GM12873 (cell line): ENCODE results near the gene ANKRD13C.

Experiments used
- CTCF ChIP-seq: IDR thresholded peaks from 2 replicates; pipeline ENCODE4 v1.5.1; 2012; ENCODE audit warnings: low read depth, mild to moderate bottlenecking, moderate library complexity, low read length, control low read depth; ENCODE audit not compliant: insufficient read depth; ENCODE audit errors: missing control alignments

ANKRD13C gene

DNA sequence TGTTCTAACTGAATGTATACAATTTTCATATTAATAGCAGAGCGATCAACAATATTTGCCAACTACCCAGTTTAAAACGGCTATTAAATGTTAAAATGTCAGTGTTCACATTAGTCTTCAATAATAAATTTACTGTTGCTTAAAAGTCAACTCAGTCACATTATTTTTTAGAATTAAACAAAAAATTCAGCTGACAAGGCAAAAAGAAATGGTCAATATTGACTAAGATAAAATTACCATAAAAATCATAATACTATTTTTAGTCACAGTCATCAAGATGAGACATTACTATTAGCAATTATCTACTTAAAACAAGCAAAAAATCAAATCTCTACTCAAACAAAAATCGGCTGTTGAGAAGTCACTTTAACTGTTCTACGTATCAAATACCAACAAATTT is 1.5 kb downstream of the ANKRD13C start:
- TF ChIP-seq CTCF, result no peak

GRCh38 chr1:70348399-70349165 is 5.9 kb downstream of the ANKRD13C start:
- no peak for TF ChIP-seq CTCF

- no peak for TF ChIP-seq CTCF
These were observed 18.5 kb downstream of the ANKRD13C start for GRCh38 chr1:70336050-70336449.

GRCh38 chr1:70334436-70334835 is 20.1 kb downstream of the ANKRD13C start:
- no peak for TF ChIP-seq CTCF

DNA sequence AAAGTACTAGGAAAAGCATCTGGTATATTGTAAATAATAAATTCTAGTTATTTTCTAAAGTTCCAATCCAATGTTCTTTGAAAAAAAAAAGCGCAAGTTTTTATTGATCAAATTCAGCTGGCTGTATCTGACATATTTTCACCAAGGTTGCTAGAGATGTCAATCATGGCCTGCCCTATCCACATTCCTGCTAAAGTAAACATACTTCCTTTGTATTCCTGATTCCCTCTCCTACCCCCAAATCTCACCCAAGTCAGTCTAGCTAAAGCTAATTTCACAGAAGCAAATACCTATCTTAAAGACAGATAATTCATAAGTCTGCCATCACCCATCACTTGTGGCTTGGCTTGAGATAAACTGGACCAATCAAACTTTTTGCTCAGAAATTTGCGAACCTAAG is 21.3 kb downstream of the ANKRD13C start:
- TF ChIP-seq CTCF, result no peak

- TF ChIP-seq CTCF, result no peak
These were observed 22.6 kb downstream of the ANKRD13C start for GRCh38 chr1:70331962-70332361.

GRCh38 chr1:70327306-70328076 is 27.0 kb downstream of the ANKRD13C start:
- TF ChIP-seq CTCF, result no peak
